PC-9 (cell line): ENCODE measurements around the gene THG1L.

ENCODE experiments used
- EZH2 ChIP-seq: fragments of 200-600 bp; sonication (generic); IDR thresholded peaks from 2 replicates; pipeline ENCODE4 v1.8.0; 2017; ENCODE audit warnings: antibody characterized with exemption, low read depth
- TF ChIP-seq, protein P1 (sequence below): fragments of 200-600 bp; sonication (generic); conservative IDR thresholded peaks from 2 replicates; pipeline ENCODE4 v1.6.1; 2017; ENCODE audit warnings: mixed run types, antibody characterized with exemption, mild to moderate bottlenecking, moderate library complexity

DNA sequence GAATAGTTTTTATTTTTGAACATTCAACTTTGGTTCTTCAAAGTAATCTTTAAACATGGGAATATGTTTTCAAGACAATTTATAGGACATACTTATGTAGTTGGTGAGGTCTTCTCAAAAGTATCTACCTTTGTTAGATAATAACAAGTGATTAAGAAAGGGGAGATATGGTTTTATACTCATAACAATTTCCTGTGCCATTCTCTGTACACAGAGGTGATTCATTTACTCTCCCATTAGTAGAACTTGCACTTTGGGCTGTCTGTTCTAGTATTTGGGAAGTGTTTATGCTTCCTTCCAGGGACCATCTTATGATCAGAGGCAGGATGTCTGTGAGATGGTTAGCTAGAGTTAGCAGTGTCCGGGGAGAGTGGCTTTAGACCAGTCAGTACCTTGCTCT lies 27.5 kb downstream of the THG1L start:
- no peak for TF ChIP-seq EZH2
- TF ChIP-seq, protein P1, sequence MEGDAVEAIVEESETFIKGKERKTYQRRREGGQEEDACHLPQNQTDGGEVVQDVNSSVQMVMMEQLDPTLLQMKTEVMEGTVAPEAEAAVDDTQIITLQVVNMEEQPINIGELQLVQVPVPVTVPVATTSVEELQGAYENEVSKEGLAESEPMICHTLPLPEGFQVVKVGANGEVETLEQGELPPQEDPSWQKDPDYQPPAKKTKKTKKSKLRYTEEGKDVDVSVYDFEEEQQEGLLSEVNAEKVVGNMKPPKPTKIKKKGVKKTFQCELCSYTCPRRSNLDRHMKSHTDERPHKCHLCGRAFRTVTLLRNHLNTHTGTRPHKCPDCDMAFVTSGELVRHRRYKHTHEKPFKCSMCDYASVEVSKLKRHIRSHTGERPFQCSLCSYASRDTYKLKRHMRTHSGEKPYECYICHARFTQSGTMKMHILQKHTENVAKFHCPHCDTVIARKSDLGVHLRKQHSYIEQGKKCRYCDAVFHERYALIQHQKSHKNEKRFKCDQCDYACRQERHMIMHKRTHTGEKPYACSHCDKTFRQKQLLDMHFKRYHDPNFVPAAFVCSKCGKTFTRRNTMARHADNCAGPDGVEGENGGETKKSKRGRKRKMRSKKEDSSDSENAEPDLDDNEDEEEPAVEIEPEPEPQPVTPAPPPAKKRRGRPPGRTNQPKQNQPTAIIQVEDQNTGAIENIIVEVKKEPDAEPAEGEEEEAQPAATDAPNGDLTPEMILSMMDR: no peak
